Measurements from ENCODE around the gene CC2D2B. TPM values are rescaled to one million over a fixed set of nuclear protein-coding genes. Genes with fewer than 3 reads are reported as not detected.

CC2D2B gene
- total and polyA plus RNA-seq, 2 of the 13 experiments (the other 11 are each of a cell fraction or from before 2014, with no cell fraction given) = 0.20 TPM; not detected in 1

DNA sequence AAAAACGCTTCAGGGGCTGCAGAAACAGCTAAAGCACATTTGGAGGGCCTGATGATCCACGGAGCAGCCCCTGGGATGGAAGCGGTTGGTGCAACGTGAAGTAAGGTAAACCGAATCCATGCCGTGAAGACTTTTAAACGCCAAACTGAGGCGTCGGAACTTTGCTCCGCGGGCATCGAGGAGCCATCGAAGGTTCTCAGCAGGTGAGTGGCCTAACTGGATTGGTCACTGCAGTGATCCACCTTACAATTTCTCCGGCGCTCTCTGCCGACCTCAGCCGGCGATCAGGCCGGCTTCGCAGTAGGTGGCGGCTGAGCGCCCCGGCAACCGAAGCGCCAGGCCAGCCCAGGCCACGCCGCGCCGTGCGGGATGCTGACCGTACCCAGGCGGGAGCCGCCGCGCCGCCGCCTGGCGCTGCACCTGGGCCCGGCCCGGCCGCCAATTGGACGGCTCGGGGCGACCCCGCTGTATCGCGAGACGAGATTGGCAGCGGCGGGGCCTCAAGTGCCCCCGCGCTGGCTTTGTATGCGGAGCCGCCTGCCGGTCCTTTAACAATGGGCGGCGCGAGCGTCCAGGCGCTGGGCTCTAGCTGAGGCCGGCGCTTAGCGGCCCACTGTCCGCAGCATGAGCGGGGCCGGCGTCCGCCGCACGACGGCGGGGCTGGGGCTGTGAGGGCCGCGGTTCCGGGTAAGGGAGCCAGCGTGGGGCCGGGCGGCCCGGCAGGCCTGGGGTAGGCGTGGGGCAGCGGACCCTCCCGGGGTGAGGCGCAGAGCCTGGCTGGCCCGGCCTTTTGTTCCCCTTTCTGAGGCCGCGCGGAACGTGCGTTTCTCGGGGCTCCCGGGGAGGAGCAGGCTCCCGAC, 135.5 kb downstream of the CC2D2B start, which contains the start of gene CCNJ (continued):
- TF ChIP-seq, protein P1, sequence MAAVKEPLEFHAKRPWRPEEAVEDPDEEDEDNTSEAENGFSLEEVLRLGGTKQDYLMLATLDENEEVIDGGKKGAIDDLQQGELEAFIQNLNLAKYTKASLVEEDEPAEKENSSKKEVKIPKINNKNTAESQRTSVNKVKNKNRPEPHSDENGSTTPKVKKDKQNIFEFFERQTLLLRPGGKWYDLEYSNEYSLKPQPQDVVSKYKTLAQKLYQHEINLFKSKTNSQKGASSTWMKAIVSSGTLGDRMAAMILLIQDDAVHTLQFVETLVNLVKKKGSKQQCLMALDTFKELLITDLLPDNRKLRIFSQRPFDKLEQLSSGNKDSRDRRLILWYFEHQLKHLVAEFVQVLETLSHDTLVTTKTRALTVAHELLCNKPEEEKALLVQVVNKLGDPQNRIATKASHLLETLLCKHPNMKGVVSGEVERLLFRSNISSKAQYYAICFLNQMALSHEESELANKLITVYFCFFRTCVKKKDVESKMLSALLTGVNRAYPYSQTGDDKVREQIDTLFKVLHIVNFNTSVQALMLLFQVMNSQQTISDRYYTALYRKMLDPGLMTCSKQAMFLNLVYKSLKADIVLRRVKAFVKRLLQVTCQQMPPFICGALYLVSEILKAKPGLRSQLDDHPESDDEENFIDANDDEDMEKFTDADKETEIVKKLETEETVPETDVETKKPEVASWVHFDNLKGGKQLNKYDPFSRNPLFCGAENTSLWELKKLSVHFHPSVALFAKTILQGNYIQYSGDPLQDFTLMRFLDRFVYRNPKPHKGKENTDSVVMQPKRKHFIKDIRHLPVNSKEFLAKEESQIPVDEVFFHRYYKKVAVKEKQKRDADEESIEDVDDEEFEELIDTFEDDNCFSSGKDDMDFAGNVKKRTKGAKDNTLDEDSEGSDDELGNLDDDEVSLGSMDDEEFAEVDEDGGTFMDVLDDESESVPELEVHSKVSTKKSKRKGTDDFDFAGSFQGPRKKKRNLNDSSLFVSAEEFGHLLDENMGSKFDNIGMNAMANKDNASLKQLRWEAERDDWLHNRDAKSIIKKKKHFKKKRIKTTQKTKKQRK (IDR thresholded peaks at IDR 0.05; ENCODE audit: low read length) = no peak
- TF ChIP-seq FOXA3 (CRISPR knock-in tag; IDR thresholded peaks at IDR 0.05) (peak; percentile 48; the same call in 1 of the 2 replicates), ARHGAP35 (CRISPR knock-in tag; IDR thresholded peaks at IDR 0.05; ENCODE audit: borderline replicate concordance) (peak; percentile 32; the same call in 1 of the 2 replicates), BCL6 (CRISPR knock-in tag; IDR thresholded peaks at IDR 0.05) (peak; percentile 42; the same call in 1 of the 2 replicates), ATF1 (CRISPR knock-in tag; IDR thresholded peaks at IDR 0.05) (no peak), TBX3 (IDR thresholded peaks at IDR 0.05; ENCODE audit: borderline replicate concordance) (no peak), ZNF713 (CRISPR knock-in tag; IDR thresholded peaks at IDR 0.05) (no peak), ZNF207 (IDR thresholded peaks at IDR 0.05; ENCODE audit: borderline replicate concordance) (no peak), ATAD3A (CRISPR knock-in tag; IDR thresholded peaks at IDR 0.05) (no peak), POLR2A (IDR thresholded peaks at IDR 0.05; ENCODE audit: insufficient read depth in 1 of 2, low read depth in 2 of 2, low read length in 2 of 2) (peak; percentile 80 to 87), ZNF850 (CRISPR knock-in tag; conservative IDR thresholded peaks at IDR 0.05) (no peak), SMARCC2 (IDR thresholded peaks at IDR 0.05) (no peak), RARA (CRISPR knock-in tag; IDR thresholded peaks at IDR 0.05) (0 out of 2 replicates have a peak, but pooled peaks have one; percentile 5)
- TF ChIP-seq, protein P2, sequence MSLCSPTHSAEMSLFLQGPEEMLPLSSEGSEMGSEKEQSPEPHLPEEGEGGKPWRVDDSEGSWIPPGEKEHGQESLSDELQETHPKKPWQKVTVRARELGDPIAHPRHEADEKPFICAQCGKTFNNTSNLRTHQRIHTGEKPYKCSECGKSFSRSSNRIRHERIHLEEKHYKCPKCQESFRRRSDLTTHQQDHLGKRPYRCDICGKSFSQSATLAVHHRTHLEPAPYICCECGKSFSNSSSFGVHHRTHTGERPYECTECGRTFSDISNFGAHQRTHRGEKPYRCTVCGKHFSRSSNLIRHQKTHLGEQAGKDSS (CRISPR knock-in tag; IDR thresholded peaks at IDR 0.05; ENCODE audit: borderline replicate concordance, low read depth) = peak; percentile 73; the same call in 1 of the 2 replicates
- TF ChIP-seq, protein P3, sequence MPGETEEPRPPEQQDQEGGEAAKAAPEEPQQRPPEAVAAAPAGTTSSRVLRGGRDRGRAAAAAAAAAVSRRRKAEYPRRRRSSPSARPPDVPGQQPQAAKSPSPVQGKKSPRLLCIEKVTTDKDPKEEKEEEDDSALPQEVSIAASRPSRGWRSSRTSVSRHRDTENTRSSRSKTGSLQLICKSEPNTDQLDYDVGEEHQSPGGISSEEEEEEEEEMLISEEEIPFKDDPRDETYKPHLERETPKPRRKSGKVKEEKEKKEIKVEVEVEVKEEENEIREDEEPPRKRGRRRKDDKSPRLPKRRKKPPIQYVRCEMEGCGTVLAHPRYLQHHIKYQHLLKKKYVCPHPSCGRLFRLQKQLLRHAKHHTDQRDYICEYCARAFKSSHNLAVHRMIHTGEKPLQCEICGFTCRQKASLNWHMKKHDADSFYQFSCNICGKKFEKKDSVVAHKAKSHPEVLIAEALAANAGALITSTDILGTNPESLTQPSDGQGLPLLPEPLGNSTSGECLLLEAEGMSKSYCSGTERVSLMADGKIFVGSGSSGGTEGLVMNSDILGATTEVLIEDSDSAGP (CRISPR knock-in tag; IDR thresholded peaks at IDR 0.05; ENCODE audit: borderline replicate concordance) = peak; percentile 84
- TF ChIP-seq, protein P4, sequence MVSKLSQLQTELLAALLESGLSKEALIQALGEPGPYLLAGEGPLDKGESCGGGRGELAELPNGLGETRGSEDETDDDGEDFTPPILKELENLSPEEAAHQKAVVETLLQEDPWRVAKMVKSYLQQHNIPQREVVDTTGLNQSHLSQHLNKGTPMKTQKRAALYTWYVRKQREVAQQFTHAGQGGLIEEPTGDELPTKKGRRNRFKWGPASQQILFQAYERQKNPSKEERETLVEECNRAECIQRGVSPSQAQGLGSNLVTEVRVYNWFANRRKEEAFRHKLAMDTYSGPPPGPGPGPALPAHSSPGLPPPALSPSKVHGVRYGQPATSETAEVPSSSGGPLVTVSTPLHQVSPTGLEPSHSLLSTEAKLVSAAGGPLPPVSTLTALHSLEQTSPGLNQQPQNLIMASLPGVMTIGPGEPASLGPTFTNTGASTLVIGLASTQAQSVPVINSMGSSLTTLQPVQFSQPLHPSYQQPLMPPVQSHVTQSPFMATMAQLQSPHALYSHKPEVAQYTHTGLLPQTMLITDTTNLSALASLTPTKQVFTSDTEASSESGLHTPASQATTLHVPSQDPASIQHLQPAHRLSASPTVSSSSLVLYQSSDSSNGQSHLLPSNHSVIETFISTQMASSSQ (IDR thresholded peaks at IDR 0.05; ENCODE audit: low read depth) = no peak
- TF ChIP-seq, protein P4 (CRISPR knock-in tag; IDR thresholded peaks at IDR 0.05; ENCODE audit: borderline replicate concordance) = peak; percentile 62; the same call in 1 of the 2 replicates
